Measurements from ENCODE around the gene SMAD4. TPM values are rescaled to one million over a fixed set of nuclear protein-coding genes. Genes with fewer than 3 reads are reported as not detected.

SMAD4 gene
- total RNA-seq, 1 experiment from 2014 or later, result 96.7 TPM

GRCh38 chr18:51069885-51070284 lies 39.9 kb downstream of the SMAD4 start:
- Mint-ChIP-seq H3K27me3 (ENCODE audit: unreplicated experiment) (no peaks in the 10 kb centered on the region), H3K4me3 (ENCODE audit: low read depth, unreplicated experiment) (no peak overlapping the region), H3K27ac (ENCODE audit: unreplicated experiment) (no peak overlapping the region), H3K4me1 (ENCODE audit: low read depth, unreplicated experiment) (peaks cover 8% of the 10 kb centered on the region), H3K36me3 (ENCODE audit: insufficient read depth, unreplicated experiment) (peaks cover 14% of the 10 kb centered on the region), H3K9me3 (ENCODE audit: low read depth, unreplicated experiment) (no peaks in the 10 kb centered on the region)
- TF ChIP-seq CTCF (IDR thresholded peaks at IDR 0.05; ENCODE audit: unreplicated experiment), result no peak
- CTCF ChIA-PET, result no interaction called here
- intact Hi-C loops (cut with micrococcal nuclease; ENCODE audit: unreplicated experiment), result no loop called here
- BruUV-seq (replicated peaks), result no TSS peak
- no peak for DNase-seq

- no peaks in the 10 kb centered on the region for H3K27me3 Mint-ChIP-seq (ENCODE audit: unreplicated experiment)
- H3K4me1 Mint-ChIP-seq (ENCODE audit: low read depth, unreplicated experiment), result peaks cover 8% of the 10 kb centered on the region
- CTCF ChIA-PET, result no interaction called here
- no peak for DNase-seq
- H3K36me3 Mint-ChIP-seq (ENCODE audit: insufficient read depth, unreplicated experiment), result peaks cover 14% of the 10 kb centered on the region
- no TSS peak for BruUV-seq (replicated peaks)
- H3K9me3 Mint-ChIP-seq (ENCODE audit: low read depth, unreplicated experiment), result no peaks in the 10 kb centered on the region
- no peak for TF ChIP-seq CTCF (IDR thresholded peaks at IDR 0.05; ENCODE audit: unreplicated experiment)
- H3K27ac Mint-ChIP-seq (ENCODE audit: unreplicated experiment), result no peak overlapping the region
- H3K4me3 Mint-ChIP-seq (ENCODE audit: low read depth, unreplicated experiment), result no peak overlapping the region
- intact Hi-C loops (cut with micrococcal nuclease; ENCODE audit: unreplicated experiment), result no loop called here
Measured at GRCh38 chr18:51070545-51070944, 40.5 kb downstream of the SMAD4 start.

- H3K27me3 Mint-ChIP-seq (ENCODE audit: unreplicated experiment), result no peaks in the 10 kb centered on the region
- no peaks in the 10 kb centered on the region for H3K9me3 Mint-ChIP-seq (ENCODE audit: low read depth, unreplicated experiment)
- peaks cover 7% of the 10 kb centered on the region for H3K4me1 Mint-ChIP-seq (ENCODE audit: low read depth, unreplicated experiment)
- H3K4me3 Mint-ChIP-seq (ENCODE audit: low read depth, unreplicated experiment), result no peak overlapping the region
- no peak for TF ChIP-seq CTCF (IDR thresholded peaks at IDR 0.05; ENCODE audit: unreplicated experiment)
- no TSS peak for BruUV-seq (replicated peaks)
- peaks cover 21% of the 10 kb centered on the region for H3K36me3 Mint-ChIP-seq (ENCODE audit: insufficient read depth, unreplicated experiment)
- intact Hi-C loops (cut with micrococcal nuclease; ENCODE audit: unreplicated experiment), result no loop called here
- no peak overlapping the region for H3K27ac Mint-ChIP-seq (ENCODE audit: unreplicated experiment)
- DNase-seq, result no peak
- CTCF ChIA-PET, result no interaction called here
Measured at GRCh38 chr18:51072586-51073313, 42.7 kb downstream of the SMAD4 start.

GRCh38 chr18:51074605-51075004 lies 44.6 kb downstream of the SMAD4 start:
- no peak for DNase-seq
- peaks cover 16% of the 10 kb centered on the region for H3K36me3 Mint-ChIP-seq (ENCODE audit: insufficient read depth, unreplicated experiment)
- no peak overlapping the region for H3K4me3 Mint-ChIP-seq (ENCODE audit: low read depth, unreplicated experiment)
- no peaks in the 10 kb centered on the region for H3K9me3 Mint-ChIP-seq (ENCODE audit: low read depth, unreplicated experiment)
- no peak overlapping the region for H3K27ac Mint-ChIP-seq (ENCODE audit: unreplicated experiment)
- no peak for TF ChIP-seq CTCF (IDR thresholded peaks at IDR 0.05; ENCODE audit: unreplicated experiment)
- no TSS peak for BruUV-seq (replicated peaks)
- no peaks in the 10 kb centered on the region for H3K27me3 Mint-ChIP-seq (ENCODE audit: unreplicated experiment)
- H3K4me1 Mint-ChIP-seq (ENCODE audit: low read depth, unreplicated experiment), result no peaks in the 10 kb centered on the region
- intact Hi-C loops (cut with micrococcal nuclease; ENCODE audit: unreplicated experiment), result no loop called here
- CTCF ChIA-PET, result no interaction called here
